GM23248 (cell line): ENCODE data around the gene TMEM126B. TPM values are rescaled to one million over a fixed set of nuclear protein-coding genes. Genes with fewer than 3 reads are reported as not detected.

Experiments
- DNase-seq: peaks from one replicate; pipeline ENCODE4 v3.0.0-alpha.2; 2015
- H2AFZ ChIP-seq: fragments of 200-600 bp; sonication (generic); 2 replicates; pipeline ENCODE4 v1.6.1; 2016; ENCODE audit warnings: antibody characterized with exemption
- H3F3A ChIP-seq: fragments of 200-600 bp; sonication (generic); 2 replicates; pipeline ENCODE4 v1.6.1; 2016; ENCODE audit warnings: mild to moderate bottlenecking, antibody characterized with exemption, mixed run types; ENCODE audit not compliant: insufficient read depth
- H3K27ac ChIP-seq: fragments of 200-600 bp; sonication (generic); 2 replicates; pipeline ENCODE4 v1.5.1; 2016; ENCODE audit warnings: mild to moderate bottlenecking
- H3K27me3 ChIP-seq: fragments of 200-600 bp; sonication (generic); replicated peaks from 2 replicates; pipeline ENCODE4 v1.6.1; 2016; ENCODE audit warnings: mild to moderate bottlenecking; ENCODE audit not compliant: insufficient read depth
- H3K36me3 ChIP-seq: fragments of 200-600 bp; sonication (generic); 2 replicates; pipeline ENCODE4 v1.6.1; 2016; ENCODE audit warnings: low read depth, mild to moderate bottlenecking
- H3K4me1 ChIP-seq: fragments of 200-600 bp; sonication (generic); 2 replicates; pipeline ENCODE4 v1.6.1; 2016; ENCODE audit warnings: mild to moderate bottlenecking; ENCODE audit not compliant: insufficient read depth
- H3K4me2 ChIP-seq: fragments of 200-600 bp; sonication (generic); one replicate; pipeline ENCODE4 v1.6.1; 2016; ENCODE audit warnings: mild to moderate bottlenecking; ENCODE audit not compliant: unreplicated experiment
- H3K4me3 ChIP-seq: fragments of 200-600 bp; sonication (generic); 2 replicates; pipeline ENCODE4 v1.5.1; 2016; ENCODE audit warnings: mild to moderate bottlenecking
- H3K79me2 ChIP-seq: fragments of 200-600 bp; sonication (generic); 2 replicates; pipeline ENCODE4 v1.6.1; 2016; ENCODE audit warnings: mild to moderate bottlenecking; ENCODE audit not compliant: insufficient read depth
- H3K9ac ChIP-seq: fragments of 200-600 bp; sonication (generic); 2 replicates; pipeline ENCODE4 v1.6.1; 2016; ENCODE audit warnings: mild to moderate bottlenecking
- H3K9me2 ChIP-seq: fragments of 200-600 bp; sonication (generic); 2 replicates; pipeline ENCODE4 v1.6.1; 2016; ENCODE audit warnings: mixed run types, mild to moderate bottlenecking, moderate library complexity; ENCODE audit not compliant: insufficient read depth
- H3K9me3 ChIP-seq: fragments of 200-600 bp; sonication (generic); one replicate; pipeline ENCODE4 v1.6.1; 2017; ENCODE audit warnings: low read depth
- H4K20me1 ChIP-seq: fragments of 200-600 bp; sonication (generic); 2 replicates; pipeline ENCODE4 v1.6.0; 2016; ENCODE audit not compliant: insufficient read depth
- EZH2 ChIP-seq: fragments of 200-600 bp; sonication (generic); IDR thresholded peaks from 2 replicates; pipeline ENCODE4 v1.6.1; 2018; ENCODE audit warnings: antibody characterized with exemption, mild to moderate bottlenecking; ENCODE audit not compliant: insufficient read depth, poor library complexity, severe bottlenecking
- EZH2phosphoT487 ChIP-seq: fragments of 200-600 bp; sonication (generic); IDR thresholded peaks from 2 replicates; pipeline ENCODE4 v1.6.1; 2018; ENCODE audit warnings: antibody characterized with exemption, moderate library complexity, mild to moderate bottlenecking, low read depth; ENCODE audit not compliant: insufficient read depth
- WGBS, 2 experiments: methylation state at CpG; one replicate each; pipeline ENCODE4 v1.1.6; 2015 to 2017; ENCODE audit warnings: low lambda C conversion rate in 2 of 2, low coverage in 1 of 2; ENCODE audit errors: missing lambda C conversion rate in 2 of 2; 5-methylcytosine and 5-hydroxymethylcytosine counted together
- in situ Hi-C: fragments of 300-500 bp; cut with MboI; formaldehyde crosslinking; loops from 2 replicates; pipeline ENCODE4 v1.15.0; 2020
- polyA plus RNA-seq: library from polyadenylated mRNA; unstranded; fragments of >200 nt; fragmentation: Nextera tagmentation; extraction: Ambion mirVana; gene quantifications from 2 replicates; pipeline ENCODE4 v1.2.1, GENCODE V29; 2016
- total RNA-seq: library from RNA; depleted of rRNA; stranded (reverse); fragments of >200 nt; shearing (Covaris generic); gene quantifications from 2 replicates; pipeline ENCODE4 v1.2.3, GENCODE V29; 2014; rRNA removed

Gene TMEM126B
- total and polyA plus RNA-seq, 2 experiments from 2014 or later: 52.2 to 54.9 TPM

DNA sequence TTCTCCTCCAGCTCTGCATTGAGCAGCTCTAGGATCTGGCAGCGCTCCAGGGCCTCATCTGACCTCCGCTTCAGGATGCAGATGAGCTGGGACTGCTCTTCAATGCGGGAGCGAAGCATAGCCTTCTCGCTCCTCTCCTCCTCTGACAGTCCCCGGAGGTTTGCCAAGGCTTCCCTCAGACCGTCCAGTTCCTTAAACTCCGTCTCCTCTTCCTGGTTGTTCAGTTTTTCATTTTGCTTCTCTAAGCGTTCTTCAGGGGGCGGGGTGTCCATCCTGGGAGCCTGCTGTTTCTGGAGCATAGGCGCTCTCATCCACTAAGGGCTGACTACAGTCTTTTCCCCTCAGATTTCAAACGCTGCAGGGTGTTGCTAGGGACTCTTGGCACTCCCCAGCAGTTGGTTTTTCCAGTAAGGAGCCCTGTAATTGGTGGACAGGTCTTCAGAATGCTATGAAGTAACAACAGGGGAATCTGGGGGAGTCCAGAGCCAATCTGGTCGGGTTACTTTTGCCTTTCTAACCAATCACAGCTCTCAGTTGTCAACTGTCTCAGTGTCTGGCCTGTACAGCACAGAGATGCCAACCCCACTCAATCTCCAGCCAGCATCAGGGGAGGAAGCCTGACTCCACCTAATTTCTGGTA, 57.5 kb downstream of the TMEM126B start, which contains the start of gene CCDC89:
CCDC89 (minus strand) TSS at position 376 of the 640 bp plus-strand sequence; CDS start at position 311, 65 bp downstream.
- no peaks in the 10 kb centered on the region for H3K9me3 ChIP-seq
- in situ Hi-C loops: loop anchor here (10.0 to 25.0 kb wide), 2 partner anchors 139 to 276 kb away; no protein-coding TSS in a partner anchor
- H2AFZ ChIP-seq: peak within 1 kb of the TSS; percentile 95
- peak within 1 kb of the TSS; percentile 83 for H3K4me2 ChIP-seq
- H3K9me2 ChIP-seq: no peaks in the 10 kb centered on the region
- no peak for TF ChIP-seq EZH2
- no peak for TF ChIP-seq EZH2phosphoT487
- H3K79me2 ChIP-seq: peaks cover 6% of the 10 kb centered on the region
- H3K27ac ChIP-seq: peak within 1 kb of the TSS; percentile 85
- no peaks in the 10 kb centered on the region for H3K36me3 ChIP-seq
- peaks cover 24% of the 10 kb centered on the region for H3K4me1 ChIP-seq
- peak within 1 kb of the TSS; percentile 76 for H3K4me3 ChIP-seq
- no peaks in the 10 kb centered on the region for H3K27me3 ChIP-seq
- peak within 1 kb of the TSS; percentile 78 for H3K9ac ChIP-seq
- H3F3A ChIP-seq: peaks cover 31% of the 10 kb centered on the region
- DNase-seq: peak; percentile 98
- 0 to 4% methylated on average over 13 of the region's 13 CpGs for WGBS, 2 experiments
- no peaks in the 10 kb centered on the region for H4K20me1 ChIP-seq

Other genes with a start within 250 kb of the TMEM126B start
- gene DLG2, start 1.2 kb upstream of the TMEM126B start, total RNA-seq: 1.7 and 9.0 TPM in 2 replicates
- gene DLG2, start 1.2 kb upstream of the TMEM126B start, polyA plus RNA-seq: 1.1 and 1.2 TPM in 2 replicates
- gene TMEM126A, start 19.4 kb downstream of the TMEM126B start, total RNA-seq: 21.5 and 22.9 TPM in 2 replicates
- gene TMEM126A, start 19.4 kb downstream of the TMEM126B start, polyA plus RNA-seq: 64.0 and 69.8 TPM in 2 replicates
- gene CREBZF, start 36.5 kb downstream of the TMEM126B start, total RNA-seq: 27.6 and 43.8 TPM in 2 replicates
- gene CREBZF, start 36.5 kb downstream of the TMEM126B start, polyA plus RNA-seq: 10.8 and 15.0 TPM in 2 replicates
- 2.8 and 4.4 TPM in 2 replicates for gene CCDC89, start 57.6 kb downstream of the TMEM126B start, total RNA-seq
- gene CCDC89, start 57.6 kb downstream of the TMEM126B start, polyA plus RNA-seq: 3.7 and 4.6 TPM in 2 replicates
- 3.3 and 5.3 TPM in 2 replicates for gene SYTL2, start 182.5 kb downstream of the TMEM126B start, total RNA-seq
- 3.5 TPM in 2 replicates for gene SYTL2, start 182.5 kb downstream of the TMEM126B start, polyA plus RNA-seq
- gene CCDC83, start 226.8 kb downstream of the TMEM126B start, total RNA-seq: not detected in 2 replicates
- gene CCDC83, start 226.8 kb downstream of the TMEM126B start, polyA plus RNA-seq: not detected in 2 replicates